ENCODE data around the gene RERE.
"Not testable (repeated sequence)": the region's sequence is repeated elsewhere in the genome, so short reads cannot be mapped to it uniquely, and the experiment has no call there.

GRCh38 chr1:8593292-8593691 lies 224.1 kb downstream of the RERE start:
- not testable (repeated sequence) for TF ChIP-seq CTCF, POLR2A (IDR thresholded peaks at IDR 0.05)
